HG02885 (cell line): ENCODE measurements around the gene ZFAND3.
"Not testable (repeated sequence)": the region's sequence is repeated elsewhere in the genome, so short reads cannot be mapped to it uniquely, and the experiment has no call there.

Experiments
- ATAC-seq: cut with Tn5 transposase; IDR thresholded peaks from one replicate; pipeline ENCODE4 v1.9.1; 2021; ENCODE audit warnings: mild to moderate bottlenecking; ENCODE audit not compliant: unreplicated experiment, poor library complexity

The ZFAND3 gene

DNA sequence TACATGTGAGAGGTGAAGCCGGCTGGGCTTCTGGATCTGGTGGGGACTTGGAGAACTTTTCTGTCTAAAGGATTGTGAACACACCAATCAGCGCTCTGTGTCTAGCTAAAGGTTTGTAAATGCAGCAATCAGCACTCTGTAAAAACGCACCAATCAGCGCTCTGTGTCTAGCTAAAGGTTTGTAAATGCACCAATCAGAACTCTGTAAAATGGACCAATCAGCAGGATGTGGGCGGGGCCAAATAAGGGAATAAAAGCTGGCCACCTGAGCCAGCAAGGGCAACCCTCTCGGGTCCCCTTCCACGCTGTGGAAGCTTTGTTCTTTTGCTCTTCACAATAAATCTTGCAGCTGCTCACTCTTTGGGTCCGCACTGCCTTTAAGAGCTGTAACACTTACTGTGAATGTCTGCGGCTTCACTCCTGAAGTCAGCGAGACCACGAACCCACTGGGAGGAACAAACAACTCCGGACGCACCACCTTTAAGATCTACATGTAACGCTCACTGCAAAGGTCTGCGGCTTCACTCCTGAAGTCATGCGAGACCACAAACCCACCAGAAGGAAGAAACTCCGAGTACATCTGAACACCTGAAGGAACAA, 143.1 kb downstream of the ZFAND3 start:
- not testable (repeated sequence) for ATAC-seq

DNA sequence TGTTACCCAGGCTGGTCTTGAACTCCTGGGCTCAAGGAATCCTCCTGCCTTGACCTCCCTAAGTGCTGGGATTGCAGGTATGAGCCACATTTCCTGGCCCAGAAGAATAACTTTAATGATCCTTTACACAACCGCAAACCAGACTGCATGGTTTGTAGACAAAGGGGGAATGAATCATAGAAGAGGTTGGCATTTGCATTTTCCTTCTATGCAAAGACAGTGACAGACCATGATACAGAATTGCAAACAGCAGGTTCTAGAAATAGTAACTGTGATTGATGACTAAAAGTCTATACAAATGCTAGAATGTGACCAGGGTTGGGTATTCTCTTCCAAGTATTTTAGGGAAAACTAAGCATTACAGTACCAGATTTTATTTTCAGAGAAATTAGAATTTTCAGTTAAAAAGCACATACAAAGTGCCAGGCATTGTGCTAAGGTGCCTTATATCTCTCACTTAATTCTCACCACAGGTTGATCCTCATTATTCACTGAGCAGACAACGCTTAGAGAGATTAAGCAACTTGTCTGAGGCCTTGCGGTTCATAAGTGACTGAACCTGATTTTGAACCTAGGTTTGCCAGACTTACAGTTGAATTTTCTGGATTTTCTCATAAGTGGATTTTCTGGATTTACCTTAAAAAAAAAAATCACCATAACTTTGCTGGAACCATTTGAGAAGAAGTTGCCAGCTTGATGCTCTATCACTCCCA, 146.6 kb downstream of the ZFAND3 start:
- ATAC-seq = peak; percentile 62

DNA sequence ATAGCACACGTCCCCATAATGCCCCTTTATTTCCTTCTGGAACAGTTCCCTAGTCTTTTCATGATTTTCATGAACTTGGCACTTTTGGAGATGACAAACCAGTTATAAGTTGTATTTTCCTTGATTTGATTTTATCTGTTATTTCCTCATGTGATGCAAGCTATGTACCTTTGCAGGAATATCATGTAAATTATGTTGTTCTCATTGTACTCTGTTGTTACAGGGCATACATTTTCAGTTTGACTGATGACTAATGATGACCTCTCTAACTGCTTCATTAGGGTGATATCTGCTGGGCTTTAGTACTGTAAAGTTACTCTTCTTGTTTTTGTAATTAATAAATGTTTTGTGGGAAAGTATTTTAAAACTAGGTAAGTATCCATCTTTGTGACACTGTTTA, 147.3 kb downstream of the ZFAND3 start:
- ATAC-seq = no peak

DNA sequence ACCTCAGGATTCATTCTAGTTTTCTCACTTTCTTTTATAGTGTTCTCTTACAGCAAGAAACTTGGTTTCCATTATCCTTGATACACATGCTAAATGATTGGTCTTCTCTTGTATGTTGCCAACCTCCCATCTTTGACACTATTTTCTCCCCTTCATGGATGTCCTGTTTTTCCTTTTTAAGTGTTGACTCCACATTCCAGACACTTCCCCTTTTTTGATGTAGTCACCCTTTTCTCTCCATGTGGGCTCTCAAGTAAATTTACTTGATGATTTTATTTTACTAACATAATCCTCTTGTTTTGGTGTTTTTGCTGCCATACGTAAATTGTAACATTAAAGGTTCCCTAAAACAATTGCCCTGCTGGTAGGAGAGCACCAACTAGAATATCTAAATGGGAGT, 148.1 kb downstream of the ZFAND3 start:
- ATAC-seq = no peak

DNA sequence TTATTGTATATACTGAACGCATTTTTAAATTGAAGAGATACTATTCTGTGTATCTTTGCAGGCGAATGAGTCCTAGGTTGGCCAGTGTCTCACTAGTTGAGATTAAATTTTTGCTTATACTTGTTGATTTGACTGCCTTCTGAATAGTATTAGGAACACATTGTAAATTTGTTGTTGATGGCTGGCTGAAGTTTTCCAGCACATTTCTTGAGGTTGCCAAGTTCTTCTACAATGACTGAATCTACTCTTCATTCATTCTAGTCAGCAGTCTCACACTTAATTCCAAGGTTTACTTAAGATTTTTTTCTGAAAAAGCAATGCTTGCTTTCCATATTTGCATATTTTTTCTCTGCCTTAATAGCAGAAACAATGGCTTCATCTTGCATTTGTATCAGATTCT, 151.7 kb downstream of the ZFAND3 start:
- ATAC-seq = no peak

DNA sequence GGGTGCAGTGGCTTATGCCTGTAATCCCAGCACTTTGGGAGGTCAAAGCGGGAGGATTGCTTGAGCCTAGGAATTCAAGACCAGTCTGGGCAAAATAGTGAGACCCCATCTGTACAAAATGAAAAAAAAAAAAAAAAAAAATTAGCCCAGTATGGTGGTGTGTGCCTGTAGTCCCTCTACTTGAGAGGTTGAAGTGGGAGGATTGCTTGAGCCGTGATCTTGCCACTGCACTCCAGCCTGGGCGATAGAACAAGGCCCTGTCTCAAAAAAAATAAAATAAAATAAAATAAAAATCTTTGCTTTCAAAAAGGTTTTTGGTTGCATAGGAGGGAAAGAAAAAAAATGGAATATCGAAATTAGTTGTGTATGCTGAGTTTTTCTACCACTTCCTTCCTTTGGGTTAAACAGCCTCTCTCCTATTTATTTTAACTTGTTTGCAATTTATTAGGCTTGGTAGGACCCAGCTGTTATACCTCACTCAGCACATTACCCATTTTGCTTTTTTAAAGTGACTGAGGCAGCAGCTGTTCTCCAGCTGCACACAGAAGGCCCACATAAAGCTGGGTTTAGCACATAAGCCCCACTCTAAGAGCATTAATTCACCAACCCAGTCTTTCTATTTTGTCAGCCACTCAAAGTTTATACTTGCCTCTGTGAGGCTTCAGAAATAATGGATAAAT, 152.3 kb downstream of the ZFAND3 start:
- ATAC-seq = no peak

DNA sequence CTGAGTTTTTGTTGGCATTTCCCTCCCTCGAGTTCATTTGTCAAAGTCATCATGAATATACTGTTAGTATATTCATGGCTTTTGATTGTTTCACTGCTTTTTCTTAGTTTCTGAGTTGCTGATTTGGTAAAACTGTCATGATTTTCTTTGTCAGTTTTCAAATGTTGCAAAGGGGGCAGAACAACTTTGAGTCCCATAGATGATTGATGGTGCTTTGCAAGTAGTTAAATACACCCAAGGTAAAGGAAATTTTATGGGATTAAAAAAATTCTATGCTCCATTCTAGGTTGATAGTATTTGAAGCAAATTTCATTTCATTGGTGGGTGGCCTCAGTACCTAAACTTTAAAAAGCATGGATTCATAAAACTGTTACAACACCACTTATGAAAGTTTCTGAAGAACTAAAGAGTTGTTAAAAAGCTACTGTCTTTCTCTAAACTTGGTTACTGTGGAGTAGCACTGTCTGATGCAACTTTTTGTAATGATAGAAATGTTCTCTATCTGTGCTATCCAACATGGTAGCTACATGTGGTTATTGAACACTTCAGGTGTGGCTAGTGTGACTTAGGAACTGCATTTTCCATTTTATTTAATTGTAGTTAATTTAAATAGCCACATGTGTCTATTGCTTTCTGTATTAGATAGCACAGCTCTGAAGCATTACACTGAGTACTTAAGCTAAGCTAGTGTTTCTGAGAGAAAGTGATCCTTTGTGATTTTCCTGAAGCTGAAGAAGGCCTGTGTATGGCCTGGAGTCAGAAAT, 153.6 kb downstream of the ZFAND3 start:
- ATAC-seq = no peak

DNA sequence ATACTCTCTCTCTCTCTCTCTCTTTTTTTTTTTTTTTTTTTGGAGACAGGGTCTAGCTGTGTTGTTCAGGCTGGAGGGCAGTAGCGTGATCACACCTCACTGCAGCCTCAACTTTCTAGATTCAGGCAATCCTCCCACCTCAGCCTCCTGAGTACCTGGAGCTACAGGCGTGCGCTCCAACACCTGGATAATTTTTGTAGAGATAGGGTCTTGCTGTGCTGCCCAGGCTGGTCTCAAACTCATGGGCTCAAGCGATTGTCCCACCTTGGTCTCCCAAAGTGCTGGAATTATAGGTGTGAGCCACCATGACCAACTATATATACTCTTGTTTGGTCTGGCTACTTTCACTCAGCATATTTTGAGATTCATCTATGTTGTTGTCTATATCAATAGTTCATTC, 154.9 kb downstream of the ZFAND3 start:
- ATAC-seq = no peak

DNA sequence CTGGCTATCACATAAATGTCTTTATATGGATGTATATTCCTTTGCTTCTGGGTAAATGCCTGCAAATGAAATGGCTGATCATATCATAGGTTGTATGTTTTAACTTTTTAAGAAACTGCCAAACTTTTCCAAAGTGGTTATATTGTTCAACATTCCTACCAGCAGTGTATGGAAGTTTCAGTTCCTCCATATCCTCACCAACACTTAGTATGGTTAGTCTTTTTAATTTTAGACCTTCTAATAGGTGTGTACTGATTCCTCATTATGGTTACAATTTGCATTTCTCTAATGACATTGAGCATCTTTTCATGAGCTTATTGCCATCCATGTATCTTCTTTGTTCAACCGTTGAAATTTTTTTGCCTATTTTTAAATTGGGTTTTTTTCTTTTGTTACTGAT, 155.4 kb downstream of the ZFAND3 start:
- ATAC-seq = no peak

DNA sequence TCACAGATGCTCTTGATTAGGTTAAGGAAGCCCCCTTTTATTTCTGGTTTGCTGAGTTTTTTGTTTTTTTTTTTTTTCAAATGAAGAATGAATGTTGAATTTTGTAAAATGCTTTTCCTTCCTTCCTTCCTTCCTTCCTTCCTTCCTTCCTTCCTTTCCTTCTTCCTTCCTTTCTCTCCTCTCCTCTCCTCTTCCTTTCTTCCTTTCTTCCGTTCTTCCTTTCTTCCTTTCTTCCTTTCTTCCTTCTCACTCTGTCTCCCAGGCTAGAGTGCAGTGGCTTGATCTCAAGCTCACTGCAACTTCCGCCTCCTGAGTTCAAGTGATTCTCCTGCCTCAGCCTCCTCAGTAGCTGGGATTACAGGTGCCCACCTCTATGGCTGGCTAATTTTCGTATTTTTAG, 158.2 kb downstream of the ZFAND3 start:
- ATAC-seq = no peak

DNA sequence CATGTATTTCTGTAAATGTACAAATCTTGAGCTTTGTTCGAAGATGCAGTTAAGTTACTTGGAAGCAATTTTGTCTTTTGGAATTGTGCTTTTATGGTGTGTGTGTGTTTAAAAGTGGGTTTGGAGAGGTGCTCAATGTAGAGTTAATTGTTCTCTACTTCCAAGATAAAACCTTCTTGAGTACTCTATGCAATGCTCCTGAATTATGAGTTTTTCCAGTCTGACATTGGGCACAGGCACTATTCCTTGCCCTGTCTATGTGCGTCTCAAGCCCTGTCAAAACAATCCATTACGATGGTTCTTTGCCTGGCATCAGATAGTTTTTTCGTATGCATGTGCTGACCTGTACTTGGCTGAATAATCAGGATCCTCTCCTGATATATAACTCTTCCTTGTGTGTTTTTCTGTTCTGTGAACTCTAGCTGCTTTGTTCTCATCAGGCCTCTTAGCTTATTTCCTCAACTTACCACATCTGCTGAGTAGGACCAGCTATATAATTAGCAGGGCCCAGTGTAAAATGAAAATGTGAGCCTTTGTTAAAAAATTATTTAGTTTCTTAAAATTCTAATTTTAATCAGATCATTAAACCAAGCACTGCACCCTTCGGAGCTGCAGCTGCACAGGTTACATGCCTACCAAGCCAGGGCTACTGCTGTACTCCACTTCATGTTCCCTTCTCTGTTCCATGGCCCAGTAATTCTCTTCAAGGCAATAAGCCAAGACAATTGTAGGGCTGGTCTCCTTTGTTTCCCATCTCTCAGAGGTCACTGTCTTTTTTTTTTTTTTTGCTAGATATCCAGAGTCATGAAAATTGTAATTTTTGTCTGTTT, 160.1 kb downstream of the ZFAND3 start:
- no peak for ATAC-seq

DNA sequence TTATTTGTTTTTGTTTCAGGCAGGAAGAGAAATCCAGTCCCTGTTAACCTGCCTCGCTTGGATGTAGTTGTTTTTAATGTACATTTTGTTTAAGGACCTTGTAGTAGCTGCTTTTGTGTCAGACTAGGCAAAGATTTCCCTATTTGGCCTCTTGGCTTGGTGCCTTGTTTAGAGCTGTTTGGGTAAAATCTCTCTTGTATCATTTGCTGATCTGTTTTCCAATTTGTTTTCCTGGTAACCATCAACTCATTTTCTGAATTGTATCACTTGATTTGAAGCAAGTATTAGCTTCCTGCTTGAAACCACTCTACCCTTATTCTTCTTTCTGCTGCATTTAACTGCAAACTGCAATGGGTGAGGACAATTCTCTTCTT, 160.7 kb downstream of the ZFAND3 start:
- ATAC-seq = no peak

DNA sequence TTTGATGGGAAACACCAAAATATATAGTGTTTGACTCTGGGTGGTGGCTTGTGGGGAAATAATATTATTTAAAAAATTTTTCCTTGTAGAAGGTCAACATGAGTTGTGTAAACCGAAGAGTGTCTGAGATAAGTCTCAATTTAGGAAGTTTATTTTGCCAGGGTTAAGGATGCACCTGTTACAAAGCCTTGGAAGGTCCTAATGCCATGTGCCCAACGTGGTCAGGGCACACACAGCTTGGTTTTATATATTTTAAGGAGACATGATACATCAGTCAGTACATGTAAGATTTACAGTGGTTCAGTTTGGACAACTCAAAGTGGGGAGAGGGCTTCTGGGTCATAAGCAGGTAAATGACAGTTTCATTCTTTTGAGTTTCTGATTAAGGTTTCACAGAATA, 162.1 kb downstream of the ZFAND3 start:
- ATAC-seq = no peak

DNA sequence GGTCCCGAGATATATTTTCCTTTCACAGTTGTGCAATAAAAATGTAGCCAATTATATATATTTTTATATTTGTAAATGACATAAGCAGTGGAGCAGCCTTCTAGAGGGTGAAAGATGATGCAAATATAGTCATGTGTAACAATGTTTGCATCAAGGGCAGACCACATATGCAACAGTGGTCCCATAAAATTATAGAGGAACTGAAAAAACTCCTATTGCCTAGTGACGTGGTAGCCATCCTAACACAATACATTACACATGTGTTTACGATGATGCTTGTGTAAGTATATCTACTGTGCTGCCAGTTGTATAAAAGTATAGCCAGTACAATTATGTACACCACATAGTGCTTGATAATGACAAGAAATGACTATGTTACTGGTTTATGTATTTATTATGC, 162.8 kb downstream of the ZFAND3 start:
- ATAC-seq = no peak

DNA sequence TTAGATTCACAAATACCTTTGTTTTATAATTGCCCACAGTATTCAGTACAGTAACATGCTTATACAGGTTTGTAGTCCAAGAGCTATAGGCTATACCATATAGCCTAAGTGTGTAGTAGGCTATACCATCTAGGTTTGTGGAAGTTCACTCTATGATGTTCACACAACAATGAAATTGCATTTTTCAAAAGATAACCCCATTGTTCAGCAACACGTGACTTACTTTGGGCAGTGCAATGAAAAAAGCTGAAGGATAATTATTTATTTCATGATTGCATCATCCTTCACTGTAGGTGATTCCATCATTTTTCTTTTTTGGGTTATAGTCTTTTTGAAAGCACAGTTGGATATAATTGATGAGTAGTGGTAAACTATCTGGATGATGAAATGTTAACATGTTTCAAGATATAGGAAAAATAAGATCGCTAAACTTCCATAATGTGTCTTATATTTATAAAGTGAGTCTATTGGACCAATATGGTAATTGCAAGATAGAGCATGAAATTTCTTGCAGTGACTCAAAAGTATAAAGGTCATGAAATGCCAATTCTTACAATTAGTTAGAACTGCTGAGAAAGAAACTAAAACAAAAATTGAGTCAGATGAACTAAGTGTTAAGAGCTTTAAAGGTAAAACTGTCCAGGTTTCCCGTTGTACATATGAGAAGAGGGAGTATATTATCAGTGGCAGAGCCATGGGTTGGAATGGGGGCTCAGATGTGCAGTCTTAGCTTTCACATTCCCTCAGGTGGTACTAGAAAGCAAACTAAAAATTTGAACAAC, 164.4 kb downstream of the ZFAND3 start:
- no peak for ATAC-seq

DNA sequence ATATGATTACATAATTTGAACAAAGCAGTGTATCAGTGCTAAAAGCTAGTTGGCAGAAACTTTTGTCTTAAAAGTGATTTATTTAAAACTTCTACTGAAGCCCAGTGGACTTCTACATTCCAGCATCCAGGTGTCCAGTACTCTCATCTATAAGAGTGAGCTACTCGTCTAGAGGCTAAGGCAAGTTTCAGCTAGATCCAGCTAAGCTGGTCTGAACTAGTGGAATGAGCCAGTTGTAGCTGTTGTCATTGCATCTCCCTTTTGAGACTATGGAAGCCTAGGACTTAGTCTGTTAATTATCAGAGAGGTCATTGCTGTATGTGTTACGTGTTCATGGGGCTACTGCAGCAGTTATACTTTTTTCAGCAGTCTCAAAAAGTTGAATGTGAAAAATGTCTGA, 165.1 kb downstream of the ZFAND3 start:
- no peak for ATAC-seq

DNA sequence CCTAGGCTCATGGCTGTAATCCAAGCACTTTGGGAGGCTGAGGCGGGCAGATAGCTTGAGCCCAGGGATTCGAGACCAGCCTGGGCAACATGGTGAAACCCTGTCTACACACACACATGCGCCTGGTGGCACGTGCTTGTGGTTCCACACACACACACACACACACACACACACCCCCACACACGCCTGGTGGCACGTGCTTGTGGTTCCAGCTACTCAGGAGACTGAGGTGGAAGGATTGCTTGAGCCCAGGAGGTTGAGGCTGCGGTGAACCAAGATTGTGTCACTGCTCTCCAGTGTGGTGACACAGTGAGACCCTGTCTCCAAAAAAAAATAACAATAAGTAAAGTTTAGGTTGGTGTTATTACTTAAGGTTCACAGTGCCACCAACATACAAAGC, 165.8 kb downstream of the ZFAND3 start:
- ATAC-seq = no peak

DNA sequence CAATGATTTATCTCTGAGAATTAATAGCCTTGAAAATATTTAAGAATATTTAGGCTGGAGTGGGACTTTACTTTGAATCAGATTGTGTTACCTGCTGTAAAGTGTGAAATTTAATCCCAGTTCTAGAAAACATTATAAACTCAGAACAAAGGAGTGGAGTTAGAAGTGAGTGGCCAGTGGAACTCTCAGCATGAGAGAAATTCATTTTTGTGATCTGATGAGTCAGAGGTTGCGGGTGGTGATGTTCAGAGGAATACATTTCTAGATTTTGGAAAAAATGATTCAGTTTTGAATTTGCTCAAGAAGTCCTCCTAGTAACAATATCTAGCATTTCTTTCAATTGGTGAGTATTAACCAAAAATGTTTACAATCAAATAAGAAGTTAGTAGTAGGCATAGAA, 167.5 kb downstream of the ZFAND3 start:
- no peak for ATAC-seq

DNA sequence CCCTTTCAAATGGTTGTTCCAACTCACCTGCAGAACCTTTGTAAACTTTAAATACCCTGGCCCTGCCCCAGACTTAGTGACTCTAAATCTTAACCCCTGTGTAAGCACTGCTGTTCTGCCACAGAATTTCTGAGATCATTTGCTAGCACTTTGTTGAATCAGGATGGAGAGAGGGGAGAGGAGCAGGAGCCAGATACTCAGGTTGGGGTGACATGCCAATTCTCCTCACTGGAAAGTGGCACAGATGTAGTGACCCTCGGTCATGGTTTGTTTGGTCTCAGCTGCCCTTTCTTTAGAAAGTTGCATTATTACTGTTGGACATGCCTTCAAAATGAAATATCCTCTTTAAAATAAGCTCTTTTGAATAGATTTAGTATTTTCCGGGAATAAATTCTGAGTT, 168.0 kb downstream of the ZFAND3 start:
- no peak for ATAC-seq

DNA sequence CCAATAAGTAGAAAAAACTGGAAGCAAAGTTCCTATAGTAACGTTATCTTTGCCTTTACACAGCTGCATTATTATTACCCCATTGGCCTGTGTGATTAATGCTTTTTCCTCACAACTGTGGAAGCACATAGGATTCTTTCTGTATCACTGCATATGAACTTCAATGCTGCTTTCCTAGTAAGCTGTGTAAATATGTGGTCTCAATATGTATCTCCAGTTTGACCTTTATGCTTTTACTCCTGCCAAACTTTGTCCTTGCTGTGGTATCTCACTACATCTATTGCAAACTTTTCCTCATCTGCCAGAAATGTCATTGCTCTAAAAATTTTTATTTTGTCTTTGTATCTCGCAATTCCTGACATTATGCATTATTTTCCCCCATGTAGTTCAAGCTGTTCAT, 168.6 kb downstream of the ZFAND3 start:
- no peak for ATAC-seq
